CD4-positive, alpha-beta T cell (primary cell): ENCODE data around the gene CACNA1H. TPM values are rescaled to one million over a fixed set of nuclear protein-coding genes. Genes with fewer than 3 reads are reported as not detected.

ENCODE experiments used
- ATAC-seq: fragments of 200-7000 bp; cut with Tn5 transposase; one replicate; pipeline ENCODE4 v1.10.0; 2022; ENCODE audit warnings: mild to moderate bottlenecking; ENCODE audit not compliant: poor library complexity
- CTCF ChIA-PET: fragments of 350-600 bp; sonication (Branson Sonifier 250); formaldehyde crosslinking; loops from one replicate; lab custom pipeline; 2021; ENCODE audit warnings: antibody characterized with exemption, inconsistent platforms; lab: Charles Lee
- POLR2A ChIA-PET: fragments of 350-600 bp; sonication (Branson Sonifier 250); formaldehyde crosslinking; loops from one replicate; lab custom pipeline; 2021; ENCODE audit warnings: antibody characterized with exemption, inconsistent platforms; lab: Charles Lee
- DNase-seq, 14 experiments: peaks; one replicate each; pipeline ENCODE4 v3.0.0-alpha.2; 2013 to 2020; ENCODE audit warnings: mixed read lengths in 2 of 14
- H3K27ac ChIP-seq, 2 donors: one replicate each; pipeline versions ENCODE4 v1.5.1 to v1.7.0; 2013; ENCODE audit warnings: low read length in 2 of 2, low read depth in 1 of 2, mild to moderate bottlenecking in 1 of 2
- H3K27me3 ChIP-seq, 2 experiments: 1 replicate in 1 of 2; 2 replicates in 1 of 2; pipeline versions ENCODE4 v1.6.1 to v1.7.0; 2013; ENCODE audit warnings: low read length in 2 of 2, control low read depth in 1 of 2, mild to moderate bottlenecking in 1 of 2, moderate library complexity in 1 of 2; ENCODE audit not compliant: insufficient read depth in 2 of 2, control insufficient read depth in 1 of 2
- H3K36me3 ChIP-seq: one replicate; pipeline ENCODE4 v1.6.1; 2013; ENCODE audit warnings: low read length, control low read depth; ENCODE audit not compliant: insufficient read depth
- H3K4me1 ChIP-seq: one replicate; pipeline ENCODE4 v1.6.1; 2013; ENCODE audit warnings: low read length, control low read depth; ENCODE audit not compliant: insufficient read depth
- H3K4me3 ChIP-seq: one replicate; pipeline ENCODE4 v1.5.1; 2013; ENCODE audit warnings: mild to moderate bottlenecking, low read length, moderate library complexity
- H3K9me3 ChIP-seq, 2 experiments: 1 replicate in 1 of 2; 2 replicates in 1 of 2; pipeline versions ENCODE4 v1.6.1 to v1.7.0; 2013; ENCODE audit warnings: low read length in 2 of 2, mild to moderate bottlenecking in 2 of 2, control low read depth in 1 of 2, moderate library complexity in 1 of 2; ENCODE audit not compliant: control insufficient read depth in 1 of 2, insufficient read depth in 1 of 2
- H3K27ac Mint-ChIP-seq: one replicate; pipeline ENCODE4 v1.8.0; 2020; ENCODE audit warnings: mixed read lengths
- H3K27me3 Mint-ChIP-seq: one replicate; pipeline ENCODE4 v1.8.0; 2021; ENCODE audit warnings: mixed read lengths
- H3K36me3 Mint-ChIP-seq: one replicate; pipeline ENCODE4 v1.8.0; 2021; ENCODE audit warnings: low read depth, mixed read lengths
- H3K4me1 Mint-ChIP-seq: one replicate; pipeline ENCODE4 v1.8.0; 2021; ENCODE audit warnings: low read depth, mixed read lengths
- H3K4me3 Mint-ChIP-seq: one replicate; pipeline ENCODE4 v1.8.0; 2020; ENCODE audit warnings: mild to moderate bottlenecking, mixed read lengths
- H3K9me3 Mint-ChIP-seq: one replicate; pipeline ENCODE4 v1.8.0; 2020; ENCODE audit warnings: mixed read lengths
- CTCF ChIP-seq: fragments of 200-600 bp; IDR thresholded peaks from one replicate; pipeline ENCODE4 v1.8.0; 2022; ENCODE audit warnings: antibody characterized with exemption, mild to moderate bottlenecking
- intact Hi-C, 2 experiments: fragments of 100-400 bp; cut with DNase I in 1 of 2; cut with micrococcal nuclease in 1 of 2; formaldehyde crosslinking; loops; one replicate each; pipeline versions ENCODE4 v1.15.1 to v1.9.0; 2023 to 2025; cut with DNase I, micrococcal nuclease
- total RNA-seq, 174 experiments: library from RNA in 2 of 174; stranded (reverse) in 2 of 174; gene quantifications; one replicate each; pipeline ENCODE4 v1.2.3 and lab custom pipeline; 2021 to 2026

CACNA1H gene
- total RNA-seq, 2 experiments from 2014 or later, result 5.7 to 6.3 TPM

GRCh38 chr16:1141716-1142115 is 11.2 kb upstream of the CACNA1H start:
- no peaks in the 10 kb centered on the region for H3K36me3 ChIP-seq
- H3K4me3 ChIP-seq, result no peak overlapping the region
- Mint-ChIP-seq H3K4me1 (no peaks in the 10 kb centered on the region), H3K4me3 (no peak overlapping the region), H3K27me3 (no peaks in the 10 kb centered on the region), H3K36me3 (no peaks in the 10 kb centered on the region), H3K27ac (no peak overlapping the region), H3K9me3 (no peaks in the 10 kb centered on the region)
- H3K9me3 ChIP-seq, result peaks cover 0 to 4% of the 10 kb centered on the region in 2 experiments
- no peaks in the 10 kb centered on the region for H3K4me1 ChIP-seq
- ATAC-seq, result no peak
- DNase-seq, result no peak
- CTCF ChIA-PET, result no interaction called here
- H3K27ac ChIP-seq, result no peak overlapping the region
- no peaks in the 10 kb centered on the region for H3K27me3 ChIP-seq
- POLR2A ChIA-PET, result no interaction called here
- TF ChIP-seq CTCF, result no peak
- intact Hi-C loops, result no loop called here

GRCh38 chr16:1142911-1143310 is 10.0 kb upstream of the CACNA1H start:
- intact Hi-C loops, result no loop called here
- no peak overlapping the region for H3K27ac Mint-ChIP-seq

DNA sequence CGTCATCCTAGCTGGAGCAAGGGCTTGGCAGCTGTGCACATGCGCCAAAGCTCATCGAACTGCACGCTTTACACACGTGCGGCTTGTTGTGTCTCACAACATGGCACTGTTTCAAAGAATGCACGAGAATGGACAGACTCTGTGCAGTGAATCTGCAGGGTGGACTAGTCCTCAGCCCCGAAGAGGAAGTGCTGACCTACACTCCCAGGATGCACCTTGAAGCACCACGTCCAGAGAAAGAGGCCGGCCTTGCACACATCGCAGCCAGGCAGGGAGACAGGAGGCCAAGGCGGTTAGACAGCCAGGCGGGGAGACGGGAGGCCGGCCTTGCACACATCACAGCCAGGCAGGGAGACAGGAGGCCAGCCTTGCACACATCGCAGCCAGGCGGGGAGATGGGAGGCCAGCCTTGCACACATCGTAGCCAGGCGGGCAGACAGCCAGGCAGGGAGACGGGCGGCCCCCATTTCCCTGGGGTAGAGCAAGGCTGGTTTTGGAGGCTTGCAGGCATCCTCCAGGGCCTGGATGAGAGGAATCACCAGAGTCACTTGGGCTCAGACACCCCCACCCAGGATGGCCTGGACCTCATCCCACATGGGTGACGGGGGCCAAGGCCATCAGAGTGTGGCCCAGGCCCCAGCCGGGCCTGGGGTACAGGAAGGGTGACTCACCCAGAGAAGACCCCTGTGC is 9.0 kb upstream of the CACNA1H start:
- H3K4me3 ChIP-seq, result no peak overlapping the region
- H3K27ac ChIP-seq, result no peak overlapping the region
- CTCF ChIA-PET, result no interaction called here
- intact Hi-C loops, result no loop called here
- H3K27me3 ChIP-seq, result no peaks in the 10 kb centered on the region
- no peaks in the 10 kb centered on the region for H3K9me3 Mint-ChIP-seq
- peaks cover 0 to 21% of the 10 kb centered on the region in 2 experiments for H3K9me3 ChIP-seq
- ATAC-seq (no peak), DNase-seq (no peak)
- POLR2A ChIA-PET, result no interaction called here
- H3K36me3 ChIP-seq, result no peaks in the 10 kb centered on the region
- TF ChIP-seq CTCF, result no peak
- no peaks in the 10 kb centered on the region for H3K27me3 Mint-ChIP-seq
- H3K4me1 ChIP-seq, result no peaks in the 10 kb centered on the region
- no peaks in the 10 kb centered on the region for H3K36me3 Mint-ChIP-seq
- H3K4me1 Mint-ChIP-seq, result no peaks in the 10 kb centered on the region
- no peak overlapping the region for H3K4me3 Mint-ChIP-seq
- no peak overlapping the region for H3K27ac Mint-ChIP-seq

More at GRCh38 chr16:1142911-1143310, 10.0 kb upstream of the CACNA1H start:
- Histone ChIP-seq H3K4me1 (no peaks in the 10 kb centered on the region), H3K4me3 (no peak overlapping the region), H3K27ac (no peak overlapping the region), H3K36me3 (no peaks in the 10 kb centered on the region), H3K27me3 (no peaks in the 10 kb centered on the region), H3K9me3 (peaks cover 0 to 11% of the 10 kb centered on the region in 2 experiments)
- CTCF ChIA-PET, result no interaction called here
- no peak for DNase-seq
- no peak for ATAC-seq
- TF ChIP-seq CTCF, result no peak
- Mint-ChIP-seq H3K36me3 (no peaks in the 10 kb centered on the region), H3K27me3 (no peaks in the 10 kb centered on the region), H3K4me1 (no peaks in the 10 kb centered on the region), H3K9me3 (no peaks in the 10 kb centered on the region), H3K4me3 (no peak overlapping the region)
- POLR2A ChIA-PET, result no interaction called here
